GM19328 (cell line): Measurements from ENCODE around the gene EME1.
A peak's percentile ranks its signal among the peaks of the same experiment; 100 is the strongest.
"Not testable (repeated sequence)": the region's sequence is repeated elsewhere in the genome, so short reads cannot be mapped to it uniquely, and the experiment has no call there.

Experiments used
- ATAC-seq: cut with Tn5 transposase; IDR thresholded peaks from one replicate; pipeline ENCODE4 v1.9.1; 2021; ENCODE audit warnings: mild to moderate bottlenecking, moderate library complexity; ENCODE audit not compliant: unreplicated experiment

EME1 gene

GRCh38 chr17:50424246-50424995 is 51.4 kb downstream of the EME1 start:
- ATAC-seq, result no peak

GRCh38 chr17:50424996-50425681 is 52.1 kb downstream of the EME1 start:
- ATAC-seq, result peak; percentile 3

DNA sequence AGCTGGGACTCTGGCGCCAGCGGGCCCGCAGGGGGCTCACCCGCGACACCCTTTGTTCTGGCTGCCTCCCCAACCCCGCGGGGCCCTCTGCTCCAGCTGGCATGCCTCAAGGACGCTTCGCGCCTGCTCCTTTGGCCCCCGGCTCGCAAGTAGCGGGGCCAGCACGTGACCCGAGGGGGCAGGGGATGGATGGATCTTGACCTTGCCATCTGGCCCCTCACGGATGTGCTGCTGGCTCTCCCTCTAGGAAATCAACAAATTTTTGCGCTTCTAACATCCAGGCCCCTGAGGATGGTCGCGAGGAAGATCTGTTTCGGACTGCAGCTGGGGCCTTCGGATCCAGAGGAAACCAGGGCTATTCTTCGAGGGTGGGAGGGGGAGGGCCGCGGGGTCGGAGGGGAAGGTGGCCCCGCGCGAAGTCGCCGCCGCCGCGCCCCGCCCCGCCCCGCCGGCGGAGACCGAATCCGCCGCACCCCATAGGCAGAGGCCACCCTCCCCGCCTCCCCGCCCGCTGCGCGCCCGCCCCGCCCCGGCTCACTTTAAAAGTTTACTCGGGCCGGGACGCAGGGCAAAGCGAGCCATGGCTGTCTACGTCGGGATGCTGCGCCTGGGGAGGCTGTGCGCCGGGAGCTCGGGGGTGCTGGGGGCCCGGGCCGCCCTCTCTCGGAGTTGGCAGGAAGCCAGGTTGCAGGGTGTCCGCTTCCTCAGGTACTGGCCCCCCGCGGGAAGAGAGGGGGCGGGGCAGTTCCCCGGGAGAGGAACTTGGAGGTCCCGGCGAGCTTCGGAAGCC is 52.8 kb downstream of the EME1 start, which contains the start of gene ACSF2:
Gene ACSF2, plus strand, starts transcription at position 537 of the 790 bp plus-strand sequence. Its CDS starts 44 bp downstream, at position 581.
- ATAC-seq, result peak; percentile 71

DNA sequence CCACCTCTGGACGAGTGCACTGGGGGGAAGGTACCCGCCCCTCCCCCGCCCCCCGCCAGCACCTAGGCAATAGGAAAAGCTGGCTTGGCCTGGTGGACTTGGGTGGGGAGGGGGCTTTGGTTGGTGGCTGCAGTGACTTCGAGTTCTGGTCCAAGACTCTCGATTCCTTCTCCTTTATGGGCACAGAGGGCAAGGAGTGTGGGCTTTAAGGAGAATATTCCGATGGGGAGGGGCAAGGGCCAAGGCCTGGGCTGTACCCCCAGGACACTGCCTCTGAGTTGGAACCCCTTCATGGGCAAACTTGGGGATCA is 53.4 kb downstream of the EME1 start:
- no peak for ATAC-seq

GRCh38 chr17:50426814-50427787 is 54.1 kb downstream of the EME1 start:
- ATAC-seq, result no peak

DNA sequence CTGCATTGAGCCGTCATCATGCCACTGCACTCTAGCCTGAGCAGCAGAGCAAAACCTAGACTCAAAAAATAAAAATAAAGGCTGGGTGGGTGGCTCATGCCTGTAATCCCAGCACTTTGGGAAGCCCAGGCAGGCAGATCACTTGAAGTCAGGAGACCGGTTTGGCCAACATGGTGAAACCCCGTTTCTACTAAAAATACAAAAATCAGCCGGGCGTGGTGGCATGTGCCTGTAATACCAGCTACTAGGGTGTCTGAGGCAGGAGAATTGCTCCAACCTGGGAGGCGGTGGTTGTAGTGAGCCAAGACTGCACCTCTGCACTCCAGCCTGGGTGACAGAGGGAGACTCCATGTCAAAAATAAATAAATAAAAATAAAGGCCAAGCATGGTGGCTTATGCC is 55.1 kb downstream of the EME1 start:
- ATAC-seq, result not testable (repeated sequence)

DNA sequence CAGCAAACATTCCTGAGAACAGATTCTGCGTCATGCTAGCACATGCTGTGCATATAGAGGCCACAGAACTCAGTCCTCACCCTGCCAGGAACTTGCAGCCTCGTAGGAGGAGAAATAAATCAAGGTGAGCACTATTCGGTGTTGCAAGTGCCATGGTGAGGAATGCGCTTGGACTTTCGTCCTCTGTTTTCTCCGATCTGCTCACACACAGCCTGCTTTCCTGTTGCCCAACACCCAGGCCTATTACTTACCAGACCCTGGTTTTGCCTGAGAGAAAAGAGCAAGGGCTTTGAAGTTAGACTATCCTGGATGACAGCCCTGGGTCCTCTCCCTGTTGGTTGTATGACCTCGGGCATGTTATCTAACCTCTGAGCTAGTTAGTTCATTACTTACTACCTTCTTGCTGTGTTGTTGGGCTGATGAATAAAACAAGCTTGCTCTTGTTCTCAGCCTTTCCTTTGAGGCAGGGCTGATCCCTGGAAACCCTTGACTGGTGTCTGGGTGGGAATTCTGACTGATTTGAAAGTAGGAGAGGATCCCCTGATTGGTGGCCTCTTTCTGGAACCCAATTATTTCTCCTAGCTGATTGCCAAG is 55.9 kb downstream of the EME1 start:
- no peak for ATAC-seq

DNA sequence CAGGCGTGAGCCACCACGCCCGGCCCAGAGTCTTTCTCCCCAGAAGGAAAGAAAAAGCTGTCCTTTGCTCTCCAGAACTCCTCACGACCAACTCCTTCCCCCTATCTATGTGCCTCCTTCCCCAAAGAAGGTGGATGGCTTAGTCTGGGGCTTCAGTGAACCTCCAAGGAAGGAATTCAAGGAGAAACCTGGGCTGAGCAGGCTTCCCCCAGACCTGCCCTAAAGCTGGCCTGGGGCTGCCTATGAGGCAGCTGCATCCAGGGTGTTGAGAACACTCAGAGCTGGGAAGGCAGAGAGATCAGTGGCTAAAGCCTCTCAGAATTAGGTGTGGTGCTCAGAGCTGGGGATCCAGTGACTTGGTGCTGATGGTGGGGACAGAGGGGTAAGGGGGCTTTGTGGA is 56.8 kb downstream of the EME1 start:
- ATAC-seq, result no peak
